IPS DF 4.7 (cell line): ENCODE data around the gene EVI5.

ENCODE experiments used
- DNase-seq: peaks from one replicate; pipeline ENCODE4 v3.0.0-alpha.2; 2013; ENCODE audit warnings: low spot score; ENCODE audit errors: extremely low read depth

Gene EVI5

DNA sequence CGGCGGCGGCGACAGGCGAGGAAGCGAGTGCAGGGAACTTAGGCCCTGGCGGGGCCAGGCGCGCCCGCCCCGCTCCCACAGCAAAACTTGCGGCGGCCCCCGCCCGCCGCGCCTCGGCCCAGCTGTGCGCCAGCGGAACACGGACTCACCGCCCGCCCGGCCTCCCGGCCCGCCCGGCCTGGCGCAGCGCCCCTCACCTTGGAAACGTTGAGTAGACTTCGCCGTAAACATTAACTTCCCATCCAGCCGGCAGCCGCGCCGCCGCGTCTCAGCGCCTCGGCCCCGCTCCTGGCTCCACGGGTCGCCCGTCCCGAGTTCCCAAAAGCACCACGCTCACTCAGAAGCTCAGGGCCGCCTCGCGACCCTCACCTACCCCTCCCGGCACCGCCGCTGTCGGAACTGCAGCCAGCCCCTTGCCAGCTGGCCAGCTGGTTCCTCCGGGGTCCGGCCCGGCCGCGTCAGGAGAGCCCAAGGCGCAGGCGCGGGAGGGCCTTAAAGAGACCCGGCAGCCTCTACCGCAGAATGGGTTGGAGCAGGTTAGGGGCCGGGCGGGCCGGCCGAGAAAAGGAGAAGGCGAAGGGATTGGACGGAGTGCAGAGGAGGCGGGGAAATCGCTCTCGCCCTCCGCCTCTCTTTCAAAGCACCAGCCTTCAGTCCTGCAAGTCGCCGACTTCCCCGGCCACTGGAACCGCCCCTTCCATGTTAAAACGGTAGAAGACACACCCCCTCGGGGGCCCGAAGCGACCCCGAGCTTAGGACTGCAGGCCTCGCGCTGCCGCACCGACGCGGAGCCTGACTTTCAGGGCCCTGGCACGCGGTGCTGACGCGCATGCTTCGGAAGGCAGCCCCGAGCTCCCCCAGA lies at the start of gene EVI5:
Gene EVI5 (minus strand): TSS at position 470 of the 862 bp plus-strand sequence. CDS start 48,562 bp downstream, outside the sequence.
- peak; percentile 91 for DNase-seq

- DNase-seq: no peak
These were observed 49.7 kb upstream of the EVI5 start for GRCh38 chr1:92834617-92835016.

GRCh38 chr1:92833840-92834239 lies 48.9 kb upstream of the EVI5 start:
- no peak for DNase-seq

DNA sequence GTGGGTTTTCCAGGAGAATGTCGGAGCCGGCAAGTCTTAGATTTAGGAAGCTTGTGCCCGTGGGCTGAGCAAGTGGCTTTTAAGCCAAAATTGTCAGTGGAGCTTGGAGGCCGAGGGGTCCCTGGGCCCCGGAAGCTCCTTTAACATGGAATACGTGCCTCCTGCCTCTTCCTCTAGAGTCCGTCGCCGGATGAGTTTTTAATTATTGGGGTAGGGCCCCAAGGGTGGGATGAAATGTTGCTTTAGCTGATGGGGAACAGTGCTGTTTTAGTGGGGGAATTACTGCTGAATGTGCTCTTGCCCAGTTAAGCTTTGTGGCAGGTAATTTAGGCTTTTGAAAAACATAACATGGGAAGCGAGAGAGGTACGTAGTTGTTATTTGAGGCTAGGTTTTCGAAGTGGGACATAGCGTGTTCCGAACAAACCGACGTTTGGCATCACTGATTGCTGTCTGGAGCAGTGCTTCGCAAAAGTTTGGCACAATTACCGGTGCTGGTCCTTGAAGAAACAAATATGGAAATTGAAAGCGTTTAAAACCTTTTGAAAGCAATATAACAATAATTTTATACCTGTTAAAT lies 47.7 kb upstream of the EVI5 start:
- DNase-seq: no peak

- peak; percentile 91 for DNase-seq
These were observed 47.0 kb upstream of the EVI5 start, which contains the start of gene RPL5 for GRCh38 chr1:92831762-92832536. Gene RPL5, plus strand, starts transcription at chr1:92832040. Its CDS starts 75 bp downstream, at chr1:92832115.

DNA sequence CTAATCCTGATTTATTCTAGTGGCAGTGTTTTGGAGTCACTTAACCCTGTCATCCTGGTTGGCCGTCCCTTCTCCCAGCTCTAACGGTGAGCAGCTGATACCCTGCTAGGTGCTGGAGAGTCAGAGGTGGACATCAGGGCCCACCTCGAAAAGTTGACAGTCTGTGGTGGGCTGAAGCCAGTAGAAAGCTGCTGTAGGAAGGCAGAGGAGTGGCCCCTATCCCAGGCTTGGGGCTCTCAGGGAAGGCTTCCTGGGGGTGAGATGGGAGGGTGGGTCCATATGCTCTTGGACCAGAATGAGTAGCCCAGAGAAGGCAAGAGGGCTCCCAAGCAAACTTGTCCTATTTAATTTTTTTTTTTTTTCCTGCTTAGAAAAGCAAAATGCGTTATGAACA lies 46.5 kb upstream of the EVI5 start:
- DNase-seq: no peak

DNA sequence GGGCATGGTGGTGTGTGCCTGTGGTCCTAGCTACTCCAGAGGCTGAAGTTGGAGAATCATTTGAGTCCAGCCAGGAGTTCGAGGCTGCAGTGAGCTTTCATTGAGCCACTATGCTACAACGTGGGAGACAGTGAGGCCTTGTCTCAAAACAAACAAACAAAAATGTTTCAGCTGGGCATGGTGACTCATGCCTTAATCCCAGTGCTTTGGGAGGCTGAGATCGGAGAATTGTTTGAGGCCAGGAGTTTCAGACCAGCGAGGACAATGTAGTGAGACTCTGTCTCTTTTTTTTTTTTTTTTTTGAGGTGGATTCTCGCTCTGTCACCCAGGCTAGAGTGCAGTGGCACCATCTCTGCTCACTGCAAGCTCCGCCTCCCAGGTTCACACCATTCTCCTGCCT lies 41.9 kb upstream of the EVI5 start:
- DNase-seq: no peak

GRCh38 chr1:92822879-92823278 lies 38.0 kb upstream of the EVI5 start:
- DNase-seq: no peak

GRCh38 chr1:92820551-92820950 lies 35.6 kb upstream of the EVI5 start:
- no peak for DNase-seq

- DNase-seq: no peak
These were observed 35.1 kb upstream of the EVI5 start for GRCh38 chr1:92820024-92820423.

DNA sequence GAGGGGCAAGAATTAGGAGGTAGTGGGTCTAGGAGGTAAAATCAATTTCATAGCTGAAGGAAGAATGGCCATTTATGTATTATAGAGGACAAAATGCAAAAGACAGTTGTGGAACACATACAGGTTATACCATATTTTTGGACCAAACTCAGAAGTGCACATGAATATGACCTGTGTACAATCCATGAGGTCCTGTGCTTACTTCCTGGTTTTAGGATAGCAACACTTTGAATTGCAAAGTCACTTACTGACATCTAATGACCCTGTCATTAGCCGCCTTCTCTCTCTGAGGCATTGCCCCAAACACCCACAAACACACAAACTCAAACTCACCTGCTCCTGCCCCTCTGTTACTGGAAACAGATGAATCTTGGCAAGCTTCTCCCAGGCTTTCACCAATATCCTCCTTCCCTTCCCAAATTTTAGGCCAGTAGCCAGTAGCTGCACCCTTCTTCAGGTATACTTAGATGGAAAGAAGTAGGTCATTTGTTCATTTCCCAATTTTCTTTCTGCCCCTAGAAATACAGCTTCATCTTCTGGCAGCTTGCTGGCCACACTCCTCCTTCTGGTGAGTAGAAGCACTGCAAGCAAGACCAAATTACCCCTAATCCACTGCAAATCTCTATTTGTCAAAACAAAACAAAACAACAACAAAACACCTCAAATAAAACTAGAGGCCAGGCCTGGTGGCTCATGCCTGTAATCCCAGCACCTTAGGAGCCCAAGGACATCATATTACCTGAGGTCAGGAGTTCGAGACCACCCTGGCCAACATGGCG lies 33.3 kb upstream of the EVI5 start:
- no peak for DNase-seq

- no peak for DNase-seq
These were observed 32.3 kb upstream of the EVI5 start for GRCh38 chr1:92817137-92817697.

DNA sequence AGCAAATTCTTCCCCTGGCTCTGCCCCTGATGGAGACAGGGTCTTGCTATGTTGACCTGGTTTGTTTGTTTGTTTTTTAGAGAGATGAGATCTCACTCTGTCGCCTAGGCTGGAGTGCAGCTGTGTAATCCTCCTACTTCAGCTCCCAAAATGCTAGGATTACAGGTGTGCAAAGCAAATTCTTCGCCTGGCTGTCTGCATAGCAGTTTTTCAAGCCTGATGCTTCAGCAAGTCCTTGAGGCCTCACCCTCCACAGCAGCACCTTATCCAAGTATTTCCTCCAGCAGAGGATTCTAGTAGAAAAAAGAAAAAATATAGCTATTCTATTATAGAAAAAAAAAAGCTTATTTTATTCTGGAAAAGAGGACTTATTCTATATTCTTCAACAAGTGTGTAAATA lies 31.8 kb upstream of the EVI5 start:
- no peak for DNase-seq

DNA sequence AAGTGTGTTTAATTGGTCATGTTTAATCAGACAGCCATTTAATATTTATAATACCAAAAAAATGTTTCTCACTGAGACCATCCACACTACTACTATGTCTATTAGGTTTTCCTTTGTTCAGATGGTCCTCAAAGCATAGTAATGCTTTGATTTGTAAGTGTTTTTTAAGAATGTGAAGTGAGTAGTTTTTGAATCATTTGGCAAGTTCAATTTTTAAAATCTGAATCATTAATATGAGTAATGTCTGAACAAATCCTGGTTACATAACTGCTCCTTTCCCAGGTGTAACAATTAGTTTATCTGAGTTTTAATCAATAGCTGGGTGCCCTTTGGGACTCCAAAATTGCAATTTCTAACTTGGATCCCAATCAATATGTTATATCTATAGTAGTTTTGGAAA lies 23.5 kb upstream of the EVI5 start:
- DNase-seq: no peak

DNA sequence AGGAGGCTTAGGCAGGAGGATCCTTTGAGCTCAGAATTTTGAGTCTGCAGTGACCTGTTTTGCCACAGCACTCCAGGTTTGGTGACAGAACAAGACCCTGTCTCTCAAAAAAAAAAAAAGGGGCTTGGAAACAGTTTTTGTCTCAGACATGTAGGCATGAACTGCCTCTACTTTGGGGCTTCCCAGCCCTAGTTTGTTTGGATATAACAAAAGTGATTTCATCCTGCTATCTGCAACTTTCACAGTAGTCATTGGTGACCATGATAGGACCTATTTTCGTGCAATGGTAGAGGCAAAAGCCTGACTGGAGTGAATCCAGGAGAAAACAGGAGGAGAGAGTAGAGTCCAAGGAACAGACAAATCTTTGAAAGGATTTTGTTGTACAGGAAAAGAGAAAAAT lies 20.3 kb upstream of the EVI5 start:
- DNase-seq: no peak

DNA sequence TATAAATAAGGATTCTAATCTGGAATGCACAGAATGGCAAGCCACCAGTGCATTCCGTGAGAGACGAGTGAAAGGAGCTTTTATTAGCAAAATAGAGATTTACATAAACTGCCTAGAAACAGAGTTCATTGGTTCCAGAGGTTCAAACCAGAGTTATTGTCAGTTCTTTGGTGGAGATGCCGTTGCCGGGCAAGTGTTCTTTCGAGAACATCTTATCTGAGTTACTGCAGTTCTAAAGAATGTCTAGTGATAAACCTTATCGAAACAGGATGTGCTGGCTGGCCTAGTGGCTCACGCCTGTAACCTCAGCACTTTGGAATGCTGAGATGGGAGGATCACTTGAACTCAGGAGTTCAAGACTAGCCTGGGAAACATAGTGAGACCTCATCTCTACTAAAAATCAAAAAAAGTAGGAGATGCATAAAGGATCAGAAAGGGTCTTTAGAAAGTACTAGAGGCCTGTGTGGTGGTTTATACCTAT lies 19.9 kb upstream of the EVI5 start:
- no peak for DNase-seq

DNA sequence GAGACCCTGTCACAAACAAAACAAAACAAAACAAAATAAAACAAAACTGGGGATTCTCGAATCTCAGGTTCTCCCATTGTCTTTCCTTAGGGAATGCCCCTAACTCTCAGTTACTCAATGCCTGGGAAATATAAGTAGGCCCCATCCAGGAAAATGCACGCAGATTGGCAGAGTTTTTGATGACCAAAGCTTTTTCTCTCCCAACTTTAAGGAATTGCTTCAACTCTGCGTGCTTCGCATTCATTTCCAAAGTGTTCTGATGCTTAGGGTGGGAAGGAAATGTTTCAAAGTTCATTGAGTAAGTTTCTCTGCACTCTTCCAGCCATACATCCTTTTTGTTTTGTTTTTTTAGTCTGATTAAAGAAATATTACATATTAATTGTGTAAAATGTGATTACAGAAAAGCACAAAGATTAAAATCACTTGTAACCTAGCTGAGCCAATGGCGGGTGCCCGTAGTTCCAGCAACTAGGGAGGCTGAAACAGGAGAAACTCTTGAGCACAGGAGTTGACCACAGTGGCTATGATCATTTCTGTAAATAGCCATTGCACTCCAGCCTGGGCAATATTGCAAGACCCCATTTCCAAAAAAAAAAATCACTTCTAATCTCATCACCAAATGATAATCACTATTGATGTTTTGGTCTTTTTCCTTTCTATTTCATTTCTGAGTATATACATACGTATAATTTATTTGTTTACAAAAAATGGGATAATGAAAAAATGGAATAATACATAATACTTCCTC lies 18.4 kb upstream of the EVI5 start:
- DNase-seq: no peak

DNA sequence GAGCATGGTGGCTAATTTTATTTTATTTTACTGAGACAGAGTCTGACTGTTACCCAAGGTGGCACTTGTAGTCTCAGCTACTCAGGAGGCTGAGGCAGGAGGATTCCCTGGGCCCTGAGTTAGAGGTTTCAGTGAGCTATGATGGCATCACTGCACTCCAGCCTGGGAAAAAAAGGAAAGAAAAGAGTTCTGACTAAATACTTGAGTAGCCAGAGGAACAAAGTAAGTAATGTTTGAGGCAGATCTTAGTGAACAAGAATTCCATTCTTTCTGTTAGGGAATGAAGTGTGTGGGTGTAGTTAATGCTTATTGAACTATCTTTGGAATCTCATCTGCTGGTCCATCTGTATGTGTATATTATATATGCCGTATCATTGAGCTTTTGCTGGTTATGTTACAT lies 13.1 kb upstream of the EVI5 start:
- no peak for DNase-seq

GRCh38 chr1:92797297-92797696 lies 12.4 kb upstream of the EVI5 start:
- no peak for DNase-seq

DNA sequence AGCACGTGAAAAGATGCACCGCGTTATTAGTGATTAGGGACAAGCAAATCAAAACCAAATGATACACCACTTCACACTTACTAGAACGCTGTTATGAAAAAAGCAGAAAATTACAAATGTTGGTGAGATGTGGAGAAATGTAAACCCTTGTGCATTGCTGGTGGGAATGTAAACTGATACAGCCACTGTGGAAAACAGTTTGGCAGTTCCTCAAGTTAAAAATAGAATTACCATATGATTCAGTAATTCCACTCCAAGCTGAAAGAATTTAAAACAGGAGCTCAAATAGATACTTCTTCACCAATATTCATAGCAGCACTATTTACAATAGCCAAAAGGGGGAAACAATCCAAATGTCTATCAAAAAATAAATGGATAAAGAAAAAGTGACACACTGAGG lies 10.3 kb upstream of the EVI5 start:
- no peak for DNase-seq
